ENCODE data around the gene HIBADH.

Gene HIBADH

GRCh38 chr7:27635728-27636127, 27.0 kb downstream of the HIBADH start:
- no peak for TF ChIP-seq CTCF (conservative IDR thresholded peaks at IDR 0.05)
- H3K27ac ChIP-seq: peak overlapping the region; percentile 49

GRCh38 chr7:27634671-27635493, 27.8 kb downstream of the HIBADH start:
- no peak for TF ChIP-seq CTCF (conservative IDR thresholded peaks at IDR 0.05)
- no peak overlapping the region; the same call in 1 of the 2 replicates for H3K27ac ChIP-seq

GRCh38 chr7:27633062-27633461, 29.6 kb downstream of the HIBADH start:
- TF ChIP-seq CTCF (conservative IDR thresholded peaks at IDR 0.05): no peak
- no peak overlapping the region for H3K27ac ChIP-seq

GRCh38 chr7:27631391-27631790, 31.3 kb downstream of the HIBADH start:
- no peak overlapping the region for H3K27ac ChIP-seq
- no peak for TF ChIP-seq CTCF (conservative IDR thresholded peaks at IDR 0.05)

- no peak overlapping the region for H3K27ac ChIP-seq
- no peak for TF ChIP-seq CTCF (conservative IDR thresholded peaks at IDR 0.05)
Measured at GRCh38 chr7:27627146-27627545, 35.5 kb downstream of the HIBADH start.

- no peak for TF ChIP-seq CTCF (conservative IDR thresholded peaks at IDR 0.05)
- H3K27ac ChIP-seq: no peak overlapping the region
Measured at GRCh38 chr7:27619492-27619891, 43.2 kb downstream of the HIBADH start.

- no peak overlapping the region for H3K27ac ChIP-seq
- no peak for TF ChIP-seq CTCF (conservative IDR thresholded peaks at IDR 0.05)
Measured at GRCh38 chr7:27617651-27618381, 44.9 kb downstream of the HIBADH start.
